ENCODE data around the gene IL5RA. TPM values are rescaled to one million over a fixed set of nuclear protein-coding genes. Genes with fewer than 3 reads are reported as not detected.

IL5RA gene
- total and polyA plus RNA-seq, 9 of the 15 experiments (the other 6 are each of a cell fraction or from before 2014, with no cell fraction given): 0.07 to 0.28 (median 0.14) TPM; not detected in 4

- no TSS peak for BruUV-seq (replicated peaks)
- H3K79me2 ChIP-seq (ENCODE audit: control insufficient read depth, insufficient read depth, low read length): peaks cover 72% of the 10 kb centered on the region
- no peak for TF ChIP-seq SMARCA5 (IDR thresholded peaks at IDR 0.05)
- no peak for TF ChIP-seq NR2C1 (IDR thresholded peaks at IDR 0.05)
- TF ChIP-seq NR2C1 (tag; IDR thresholded peaks at IDR 0.05): no peak
- TF ChIP-seq ZNF561 (CRISPR knock-in tag; conservative IDR thresholded peaks at IDR 0.05): no peak
- no peak for TF ChIP-seq PPARD (CRISPR knock-in tag; IDR thresholded peaks at IDR 0.05)
- no peak for TF ChIP-seq MGA (IDR thresholded peaks at IDR 0.05)
- TF ChIP-seq KDM2B (CRISPR knock-in tag; IDR thresholded peaks at IDR 0.05): no peak
- no peak for TF ChIP-seq ZNF57 (CRISPR knock-in tag; IDR thresholded peaks at IDR 0.05)
- TF ChIP-seq ZNF507 (tag; conservative IDR thresholded peaks at IDR 0.05): no peak
Measured at GRCh38 chr3:3134750-3135448, 24.7 kb upstream of the IL5RA start.

More at GRCh38 chr3:3134750-3135448, 24.7 kb upstream of the IL5RA start:
- 93% methylated on average over 4 of the region's 4 CpGs for WGBS (ENCODE audit: insufficient coverage, low coverage, missing lambda C conversion rate)
- POLR2A ChIA-PET: interaction anchor here (1.6 kb wide), 1 partner anchor 8 kb away, joined by 4 read pairs; no protein-coding TSS in a partner anchor
- Histone ChIP-seq H3K4me1 (replicated peaks in 1 of 2; ENCODE audit: control insufficient read depth in 2 of 2, insufficient read depth in 2 of 2, low read length in 2 of 2) (no peaks in the 10 kb centered on the region), H3K9ac (ENCODE audit: insufficient read depth in 1 of 2, low read depth in 2 of 2, low read length in 2 of 2) (no peak overlapping the region), H3K4me2 (ENCODE audit: insufficient read depth, low read length) (no peak overlapping the region), H3K27me3 (ENCODE audit: control insufficient read depth in 2 of 2, insufficient read depth in 2 of 2, low read length in 2 of 2) (no peaks in the 10 kb centered on the region), H3K27ac (ENCODE audit: extremely low read depth, low read depth, low read length) (no peak overlapping the region), H3K36me3 (ENCODE audit: control insufficient read depth, insufficient read depth, low read length) (peaks cover 87% of the 10 kb centered on the region), H4K20me1 (replicated peaks; ENCODE audit: control insufficient read depth, insufficient read depth, low read length) (peaks cover 10% of the 10 kb centered on the region; the same call in 1 of the 2 replicates), H3K4me3 (no peak overlapping the region), H2AFZ (ENCODE audit: low read depth, low read length) (no peak overlapping the region), H3K9me1 (ENCODE audit: control insufficient read depth, insufficient read depth, low read length) (no peaks in the 10 kb centered on the region), H3K9me3 (replicated peaks; ENCODE audit: control insufficient read depth, insufficient read depth, low read depth, low read length) (no peaks in the 10 kb centered on the region)
- DNase-seq (ENCODE audit: extremely low read depth in 1 of 4, low spot score in 3 of 4): no peak
- ATAC-seq: peak; percentile 39
- intact Hi-C loops (cut with micrococcal nuclease): no loop called here
- CTCF ChIA-PET (ENCODE audit: low intra/inter-chr PET ratio): no interaction called here
- no peak for FAIRE-seq
- in situ Hi-C loops (cut with MboI): no loop called here

Measured in K562 (cell line).